NCI-H748 (cell line): ENCODE results near the gene IL3.

Experiments used
- DNase-seq: peaks from one replicate; lab custom pipeline; 2025; ENCODE audit not compliant: unreplicated experiment; lab: John Stamatoyannopoulos, UW

Gene IL3

DNA sequence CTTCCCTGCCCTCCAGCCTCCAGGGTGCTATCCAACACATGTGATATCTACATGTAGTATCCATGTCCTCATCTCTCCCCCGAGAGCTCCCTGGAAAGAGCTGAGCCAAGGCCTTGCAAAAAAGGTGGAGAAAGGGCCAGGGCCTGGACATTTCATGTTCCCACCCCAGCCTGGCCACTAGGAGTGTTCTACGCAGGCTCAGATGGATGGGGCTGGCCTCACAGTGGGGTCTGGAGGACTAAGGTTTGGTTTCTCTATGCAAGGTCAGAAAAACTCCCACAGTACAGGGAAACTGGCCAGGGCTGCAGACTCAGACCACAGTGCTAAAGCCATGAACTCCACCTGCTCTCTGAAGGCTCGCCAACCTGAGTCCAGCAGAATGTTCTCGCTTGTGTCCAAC lies 11.6 kb downstream of the IL3 start:
- no peak for DNase-seq

- no peak for DNase-seq
These were observed 12.1 kb downstream of the IL3 start for GRCh38 chr5:132072528-132072927.

- DNase-seq, result no peak
These were observed 13.0 kb downstream of the IL3 start, which contains the start of gene CSF2 for GRCh38 chr5:132073231-132074013. Gene CSF2, plus strand, starts transcription at chr5:132073789. Its CDS starts 35 bp downstream, at chr5:132073824.

DNA sequence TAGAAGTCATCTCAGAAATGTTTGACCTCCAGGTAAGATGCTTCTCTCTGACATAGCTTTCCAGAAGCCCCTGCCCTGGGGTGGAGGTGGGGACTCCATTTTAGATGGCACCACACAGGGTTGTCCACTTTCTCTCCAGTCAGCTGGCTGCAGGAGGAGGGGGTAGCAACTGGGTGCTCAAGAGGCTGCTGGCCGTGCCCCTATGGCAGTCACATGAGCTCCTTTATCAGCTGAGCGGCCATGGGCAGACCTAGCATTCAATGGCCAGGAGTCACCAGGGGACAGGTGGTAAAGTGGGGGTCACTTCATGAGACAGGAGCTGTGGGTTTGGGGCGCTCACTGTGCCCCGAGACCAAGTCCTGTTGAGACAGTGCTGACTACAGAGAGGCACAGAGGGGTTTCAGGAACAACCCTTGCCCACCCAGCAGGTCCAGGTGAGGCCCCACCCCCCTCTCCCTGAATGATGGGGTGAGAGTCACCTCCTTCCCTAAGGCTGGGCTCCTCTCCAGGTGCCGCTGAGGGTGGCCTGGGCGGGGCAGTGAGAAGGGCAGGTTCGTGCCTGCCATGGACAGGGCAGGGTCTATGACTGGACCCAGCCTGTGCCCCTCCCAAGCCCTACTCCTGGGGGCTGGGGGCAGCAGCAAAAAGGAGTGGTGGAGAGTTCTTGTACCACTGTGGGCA lies 13.8 kb downstream of the IL3 start:
- no peak for DNase-seq

DNA sequence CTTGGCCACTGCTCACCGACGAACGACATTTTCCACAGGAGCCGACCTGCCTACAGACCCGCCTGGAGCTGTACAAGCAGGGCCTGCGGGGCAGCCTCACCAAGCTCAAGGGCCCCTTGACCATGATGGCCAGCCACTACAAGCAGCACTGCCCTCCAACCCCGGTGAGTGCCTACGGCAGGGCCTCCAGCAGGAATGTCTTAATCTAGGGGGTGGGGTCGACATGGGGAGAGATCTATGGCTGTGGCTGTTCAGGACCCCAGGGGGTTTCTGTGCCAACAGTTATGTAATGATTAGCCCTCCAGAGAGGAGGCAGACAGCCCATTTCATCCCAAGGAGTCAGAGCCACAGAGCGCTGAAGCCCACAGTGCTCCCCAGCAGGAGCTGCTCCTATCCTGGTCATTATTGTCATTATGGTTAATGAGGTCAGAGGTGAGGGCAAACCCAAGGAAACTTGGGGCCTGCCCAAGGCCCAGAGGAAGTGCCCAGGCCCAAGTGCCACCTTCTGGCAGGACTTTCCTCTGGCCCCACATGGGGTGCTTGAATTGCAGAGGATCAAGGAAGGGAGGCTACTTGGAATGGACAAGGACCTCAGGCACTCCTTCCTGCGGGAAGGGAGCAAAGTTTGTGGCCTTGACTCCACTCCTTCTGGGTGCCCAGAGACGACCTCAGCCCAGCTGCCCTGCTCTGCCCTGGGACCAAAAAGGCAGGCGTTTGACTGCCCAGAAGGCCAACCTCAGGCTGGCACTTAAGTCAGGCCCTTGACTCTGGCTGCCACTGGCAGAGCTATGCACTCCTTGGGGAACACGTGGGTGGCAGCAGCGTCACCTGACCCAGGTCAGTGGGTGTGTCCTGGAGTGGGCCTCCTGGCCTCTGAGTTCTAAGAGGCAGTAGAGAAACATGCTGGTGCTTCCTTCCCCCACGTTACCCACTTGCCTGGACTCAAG lies 14.6 kb downstream of the IL3 start:
- DNase-seq, result no peak

GRCh38 chr5:132075719-132076077 lies 15.2 kb downstream of the IL3 start:
- DNase-seq, result no peak

DNA sequence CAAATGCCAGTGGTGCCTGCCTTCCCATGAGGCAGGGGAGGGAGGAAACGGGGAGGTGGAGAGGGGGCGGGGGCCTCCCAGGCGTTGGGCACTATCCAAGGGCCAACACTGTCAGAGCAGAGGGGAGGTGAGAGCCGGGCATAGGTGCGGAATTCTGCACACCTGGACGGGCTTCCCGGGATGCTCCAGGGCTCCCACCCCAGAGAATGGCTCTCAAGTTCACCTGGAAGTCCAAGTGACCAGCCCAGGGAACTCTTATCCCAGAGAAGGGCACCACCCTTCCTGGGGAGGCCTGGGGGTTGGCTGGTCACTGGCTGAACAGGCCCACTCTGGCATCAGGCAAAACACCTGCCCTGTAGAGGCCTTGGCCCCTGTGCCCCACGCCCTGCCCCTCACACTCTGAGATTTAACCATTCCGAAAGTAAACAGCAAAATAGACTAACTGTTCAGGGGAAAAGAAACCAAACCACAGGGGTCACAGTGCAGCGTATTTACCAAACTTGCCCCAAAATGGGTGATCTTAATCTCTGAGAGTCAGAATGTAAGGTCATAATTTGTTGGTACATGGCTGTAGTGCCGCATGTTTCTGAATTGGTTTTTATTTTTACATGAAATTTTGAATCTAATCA lies 15.9 kb downstream of the IL3 start:
- DNase-seq, result no peak

DNA sequence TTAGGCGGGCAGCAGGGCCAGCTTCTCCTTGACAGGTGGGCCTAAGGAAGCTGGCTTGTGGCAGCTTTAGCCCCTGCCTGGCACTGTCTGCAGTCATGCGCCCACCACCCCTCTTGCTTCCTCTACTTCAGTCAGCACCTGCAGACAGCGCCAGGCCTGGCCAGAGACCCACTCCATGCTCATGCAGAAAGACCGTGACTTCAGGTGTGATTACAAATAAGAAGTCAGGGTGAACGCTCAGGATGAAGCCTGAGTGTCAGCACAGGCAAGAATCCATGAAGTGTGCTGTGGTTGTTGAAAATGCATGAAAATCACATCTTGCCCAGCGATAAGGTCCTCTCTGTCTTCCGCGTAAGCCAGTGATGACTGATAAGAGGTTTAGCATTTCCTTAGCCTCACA lies 16.5 kb downstream of the IL3 start:
- no peak for DNase-seq

- DNase-seq, result no peak
These were observed 18.6 kb downstream of the IL3 start for GRCh38 chr5:132079081-132079480.

DNA sequence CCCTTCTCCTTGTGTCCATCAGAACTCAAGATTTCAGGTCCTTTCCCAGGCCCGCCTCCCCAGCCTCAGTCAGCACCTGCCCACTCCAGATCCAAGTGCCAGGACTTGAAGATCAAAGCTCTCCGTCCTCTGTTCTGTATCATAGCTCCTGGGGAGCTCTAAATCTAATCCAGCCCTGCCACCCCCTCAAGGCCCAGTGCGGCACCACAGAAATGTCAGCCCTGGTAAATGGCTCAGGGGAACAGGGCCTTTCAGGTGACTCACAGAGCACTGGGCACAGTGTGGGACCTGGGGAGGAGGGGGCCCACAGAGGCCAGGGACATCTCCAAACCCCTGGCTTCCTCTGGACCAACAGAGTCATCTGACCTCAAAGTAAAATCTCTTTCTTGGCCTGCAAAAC lies 19.2 kb downstream of the IL3 start:
- no peak for DNase-seq

- DNase-seq, result no peak
These were observed 20.1 kb downstream of the IL3 start for GRCh38 chr5:132080595-132080994.

GRCh38 chr5:132081458-132081857 lies 21.0 kb downstream of the IL3 start:
- no peak for DNase-seq

DNA sequence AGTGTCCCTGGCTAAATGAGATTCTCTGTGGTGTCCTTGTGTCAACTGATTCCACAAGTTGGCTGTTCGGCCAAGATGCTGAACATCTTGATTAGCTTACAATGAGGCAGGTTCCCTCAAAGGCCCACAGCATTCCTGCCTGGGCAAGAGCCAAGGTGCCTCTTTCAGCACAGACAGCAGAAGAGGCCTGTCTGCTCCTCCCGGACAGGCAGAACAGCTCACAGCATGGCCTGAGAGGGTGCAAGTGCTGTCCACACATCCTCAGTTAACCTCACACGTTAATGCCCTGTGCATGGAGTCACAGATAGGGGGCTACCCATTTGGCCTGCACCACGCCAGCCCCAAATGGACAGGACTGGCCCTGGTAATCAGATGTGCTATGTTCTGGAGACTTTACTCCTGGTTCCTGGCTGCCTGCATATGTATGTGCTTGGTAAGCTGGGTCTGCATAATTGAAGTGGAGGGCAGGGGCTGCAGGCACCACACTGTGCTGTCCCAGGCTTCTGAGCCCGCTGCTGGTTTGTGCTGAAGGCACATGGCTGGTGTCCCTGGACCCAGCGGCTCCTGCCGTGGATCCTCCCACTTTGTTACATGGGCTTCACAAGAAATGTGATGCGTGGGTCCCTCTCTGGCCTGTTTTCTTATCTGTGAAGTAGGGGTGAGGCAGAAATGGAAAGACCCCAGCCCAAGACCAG lies 22.0 kb downstream of the IL3 start:
- DNase-seq, result no peak

DNA sequence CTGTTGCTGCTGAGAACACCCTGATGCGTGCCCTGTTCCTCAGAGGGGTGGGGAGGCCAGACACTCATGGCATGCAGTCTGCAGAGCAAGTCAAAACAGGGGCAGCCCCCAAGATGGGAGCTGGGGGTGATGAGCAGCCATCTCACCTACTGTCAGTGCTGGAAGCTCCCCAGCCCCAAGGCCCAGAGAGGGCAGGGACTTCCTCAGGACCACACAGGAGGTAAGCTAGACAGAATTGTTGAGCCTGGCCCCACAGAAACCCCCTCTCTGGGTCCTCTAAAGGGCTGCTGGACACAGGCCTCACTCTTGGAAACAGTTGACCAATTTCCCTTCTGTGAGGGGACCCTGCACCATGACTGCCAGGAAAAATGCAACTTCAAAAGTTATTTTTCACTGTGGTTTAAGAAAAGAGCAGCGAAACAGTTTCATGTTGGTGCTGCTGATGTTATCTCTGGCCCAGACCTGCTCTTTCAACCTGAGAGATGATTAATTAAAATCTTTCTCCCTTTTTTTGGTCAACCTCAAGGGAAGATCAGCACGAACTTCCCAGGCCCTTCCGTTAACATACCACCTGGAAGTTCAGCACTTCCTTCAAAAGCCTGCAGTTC lies 22.7 kb downstream of the IL3 start:
- no peak for DNase-seq

GRCh38 chr5:132085686-132086085 lies 25.2 kb downstream of the IL3 start:
- DNase-seq, result no peak

DNA sequence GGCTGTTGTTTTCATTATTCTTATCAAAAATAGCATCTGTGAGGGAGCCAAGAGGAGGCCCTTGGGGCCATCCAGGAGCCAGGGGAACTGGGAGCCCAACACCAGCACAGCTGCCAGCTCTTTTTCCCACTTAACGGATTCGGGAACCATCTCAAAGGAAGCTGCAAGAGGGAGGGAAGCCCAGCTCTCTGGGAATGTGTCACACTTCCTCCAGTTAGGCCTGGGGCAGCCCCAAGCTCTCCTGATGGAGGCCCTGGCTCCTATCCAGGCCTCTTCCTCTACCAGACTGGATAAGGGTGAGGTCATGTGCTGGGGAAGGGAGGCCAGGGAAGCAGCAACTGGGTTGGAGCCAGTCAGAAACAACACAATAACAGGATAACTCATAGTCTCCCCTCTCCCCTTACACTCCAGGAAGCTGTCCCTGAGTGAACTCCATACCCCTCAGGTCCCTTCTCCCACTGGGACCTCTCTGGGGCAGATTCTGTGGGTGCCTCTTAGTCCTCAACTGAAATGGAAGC lies 25.9 kb downstream of the IL3 start:
- no peak for DNase-seq

GRCh38 chr5:132087176-132087575 lies 26.7 kb downstream of the IL3 start:
- no peak for DNase-seq

DNA sequence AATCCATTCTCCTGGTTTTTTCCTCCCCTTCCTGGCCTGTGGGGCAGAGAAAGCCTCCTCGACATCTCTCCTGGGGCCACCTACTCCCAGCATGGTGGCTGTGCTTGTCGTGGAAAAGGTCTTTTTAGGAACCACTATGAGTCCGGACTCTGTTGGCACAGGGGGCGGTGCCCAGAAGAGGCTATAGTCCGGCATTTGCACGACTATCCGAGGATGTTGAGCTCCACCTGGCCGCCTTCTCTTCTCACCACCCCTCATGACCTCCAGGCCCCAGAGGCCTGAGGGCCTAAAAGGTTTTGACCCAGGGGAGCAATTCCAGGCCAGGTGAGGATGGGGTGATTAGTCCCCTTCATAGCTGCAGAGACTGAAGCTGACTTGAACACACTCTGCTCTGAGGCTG lies 27.2 kb downstream of the IL3 start:
- no peak for DNase-seq

- DNase-seq, result no peak
These were observed 28.9 kb downstream of the IL3 start for GRCh38 chr5:132089363-132089762.

- DNase-seq, result no peak
These were observed 29.7 kb downstream of the IL3 start for GRCh38 chr5:132090107-132090506.
